Lower leg skin (tissue), 3 donors: ENCODE measurements around the gene PTPRT.

Experiments used
- CTCF ChIP-seq, 3 donors: fragments of 450-650 bp; IDR thresholded peaks; one replicate each; pipeline ENCODE4 v1.5.1; 2016; ENCODE audit warnings: antibody characterized with exemption in 3 of 3, mild to moderate bottlenecking in 3 of 3, moderate library complexity in 2 of 3
- POLR2A ChIP-seq, 2 donors: fragments of 450-650 bp; IDR thresholded peaks; one replicate each; pipeline ENCODE4 v1.6.1; 2016 to 2017; ENCODE audit warnings: antibody characterized with exemption in 2 of 2, mild to moderate bottlenecking in 1 of 2, moderate library complexity in 1 of 2

GRCh38 chr20:42406826-42407225 lies 782.9 kb downstream of the PTPRT start:
- TF ChIP-seq CTCF (IDR thresholded peaks at IDR 0.05) (no peak), POLR2A (IDR thresholded peaks at IDR 0.05) (no peak)
